NCI-H2227 treated with DMSO at 0.1 percent for 48 hours (cell line): ENCODE results near the gene REPIN1.

Experiments
- DNase-seq: peaks from one replicate; lab custom pipeline; 2025; lab: John Stamatoyannopoulos, UW

Gene REPIN1

GRCh38 chr7:150396426-150396825 lies 27.8 kb downstream of the REPIN1 start:
- DNase-seq: no peak

GRCh38 chr7:150396851-150397260 lies 28.2 kb downstream of the REPIN1 start:
- no peak for DNase-seq

DNA sequence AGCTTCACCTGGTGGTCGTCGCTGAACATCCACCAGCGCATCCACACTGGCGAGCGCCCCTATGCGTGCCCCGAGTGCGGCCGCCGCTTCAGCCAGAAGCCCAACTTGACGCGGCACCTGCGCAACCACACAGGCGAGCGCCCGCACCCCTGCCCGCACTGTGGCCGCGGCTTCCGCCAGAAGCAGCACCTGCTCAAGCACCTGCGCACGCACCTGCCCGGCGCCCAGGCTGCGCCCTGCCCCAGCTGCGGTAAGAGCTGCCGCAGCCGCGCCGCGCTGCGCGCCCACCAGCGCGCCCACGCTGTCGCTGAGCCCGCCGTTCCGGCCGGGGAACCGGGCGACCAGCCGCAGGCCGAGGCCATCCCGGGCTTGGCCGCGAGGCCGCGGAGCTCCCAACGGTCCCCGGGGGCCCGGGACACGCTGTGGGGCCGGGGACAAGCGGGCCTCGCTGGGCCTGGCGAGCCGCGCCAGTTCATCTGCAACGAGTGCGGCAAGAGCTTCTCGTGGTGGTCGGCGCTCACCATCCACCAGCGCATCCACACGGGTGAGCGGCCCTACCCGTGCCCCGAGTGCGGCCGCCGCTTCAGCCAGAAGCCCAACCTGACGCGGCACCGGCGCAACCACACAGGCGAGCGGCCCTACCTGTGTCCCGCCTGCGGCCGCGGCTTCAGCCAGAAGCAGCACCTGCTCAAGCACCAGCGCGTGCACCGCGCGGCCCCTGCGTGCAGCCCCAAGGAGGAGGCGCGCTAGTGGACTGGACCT lies 28.9 kb downstream of the REPIN1 start:
- no peak for DNase-seq

DNA sequence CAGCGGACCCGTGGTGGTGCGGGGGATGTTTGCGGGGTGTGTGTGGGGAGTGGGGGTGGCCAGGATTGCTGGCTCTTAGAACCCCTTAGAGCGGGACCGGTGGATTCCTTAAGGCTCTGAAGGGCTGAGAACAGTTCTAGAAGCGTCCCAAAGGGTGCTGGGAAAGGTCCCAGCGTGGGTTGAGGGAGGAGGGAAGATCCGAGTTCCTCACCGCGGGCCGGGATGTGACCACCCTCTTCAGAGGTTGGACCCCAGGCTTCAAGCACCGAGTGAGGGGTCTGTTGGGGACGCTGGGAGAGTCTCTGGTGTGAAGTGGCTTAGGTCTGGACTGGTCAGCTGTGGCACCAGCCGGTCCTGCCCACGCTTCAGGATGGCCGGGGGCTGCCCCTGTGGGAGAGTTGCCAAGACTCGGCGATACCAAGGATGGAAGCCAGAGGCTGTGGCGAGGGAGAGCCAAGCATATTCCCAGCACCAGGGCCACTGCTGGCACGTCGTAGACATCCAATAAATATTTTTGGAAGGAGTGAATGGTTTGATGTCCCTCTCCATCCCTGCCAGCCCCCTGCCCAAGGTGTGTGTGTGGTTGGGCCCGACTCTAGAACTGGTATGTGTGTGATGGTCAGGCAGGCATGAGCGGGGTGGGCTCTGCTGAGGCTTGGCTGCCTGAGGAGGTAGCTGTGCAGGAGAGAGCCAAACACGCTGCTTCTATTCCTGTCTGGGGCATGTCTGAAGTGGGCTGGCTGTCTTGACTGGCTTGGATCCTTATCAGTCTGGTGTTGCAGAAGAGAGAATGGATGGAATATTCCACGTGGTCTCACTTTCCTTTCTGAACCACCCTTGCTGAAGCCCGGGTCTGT lies 29.7 kb downstream of the REPIN1 start:
- no peak for DNase-seq

GRCh38 chr7:150398965-150399320 lies 30.3 kb downstream of the REPIN1 start:
- no peak for DNase-seq

DNA sequence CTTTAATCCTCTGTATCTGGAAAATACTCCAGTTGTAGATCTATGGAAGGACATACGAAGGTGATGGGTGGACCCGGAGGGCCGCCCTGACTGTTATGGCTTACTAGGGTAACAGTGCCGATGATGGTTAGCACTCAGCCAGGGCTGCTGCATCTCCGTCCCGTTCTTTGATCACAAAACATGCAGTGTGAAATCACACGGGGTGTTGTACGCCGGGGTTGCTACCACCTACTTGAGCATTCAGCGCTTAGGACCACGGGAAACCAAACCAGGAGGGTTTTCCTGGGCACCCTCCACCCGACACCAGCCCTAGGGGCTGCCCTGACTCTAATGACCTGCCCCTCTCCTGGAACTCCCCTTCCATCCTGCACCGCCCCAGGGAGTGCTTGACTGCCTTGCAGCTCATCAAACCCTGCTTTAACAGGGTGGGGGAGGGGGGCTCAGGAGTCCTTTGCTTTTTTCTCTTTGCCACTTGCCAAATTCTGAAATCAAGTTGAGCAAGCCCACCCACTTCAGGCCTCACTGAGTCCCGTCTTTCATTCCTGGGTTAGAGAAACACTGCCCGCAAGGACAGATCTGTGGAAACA lies 30.9 kb downstream of the REPIN1 start:
- DNase-seq: no peak

DNA sequence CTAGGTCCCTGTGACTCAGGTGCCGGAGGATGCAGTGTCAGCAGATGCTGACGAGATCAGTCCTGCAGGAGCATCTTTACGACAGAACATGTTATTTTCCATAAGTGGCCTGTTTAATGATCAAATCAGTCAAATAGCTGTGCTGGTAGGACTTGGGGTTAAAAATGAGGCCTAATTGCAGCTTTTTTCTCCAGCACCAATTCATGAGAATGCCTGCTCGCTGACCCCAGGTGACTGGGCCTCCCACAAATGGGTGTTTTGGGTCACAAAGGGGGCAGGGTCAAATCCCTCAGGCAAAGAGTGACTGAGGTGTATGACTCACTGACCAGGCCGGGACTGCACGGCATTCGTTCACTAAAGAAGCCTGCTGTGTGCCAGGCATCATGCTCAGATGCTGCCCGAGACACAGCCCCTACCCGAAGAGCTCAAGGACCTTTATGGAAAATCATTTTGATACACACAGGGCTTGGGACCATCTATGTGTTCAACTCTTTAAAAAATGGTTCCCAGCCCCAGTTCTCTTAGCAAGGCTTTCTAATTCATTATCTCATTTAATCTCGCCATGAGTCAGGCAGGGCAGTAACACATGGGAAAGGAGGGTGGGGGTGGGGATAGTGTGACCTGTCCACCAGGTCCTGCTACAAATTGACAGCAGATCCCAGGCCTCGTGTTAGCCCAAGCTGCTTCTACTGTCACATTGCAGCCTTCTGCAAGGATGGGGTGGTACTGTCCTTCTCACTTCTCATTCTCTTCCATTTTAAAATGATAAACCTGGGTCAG lies 31.6 kb downstream of the REPIN1 start:
- DNase-seq: peak; percentile 72

DNA sequence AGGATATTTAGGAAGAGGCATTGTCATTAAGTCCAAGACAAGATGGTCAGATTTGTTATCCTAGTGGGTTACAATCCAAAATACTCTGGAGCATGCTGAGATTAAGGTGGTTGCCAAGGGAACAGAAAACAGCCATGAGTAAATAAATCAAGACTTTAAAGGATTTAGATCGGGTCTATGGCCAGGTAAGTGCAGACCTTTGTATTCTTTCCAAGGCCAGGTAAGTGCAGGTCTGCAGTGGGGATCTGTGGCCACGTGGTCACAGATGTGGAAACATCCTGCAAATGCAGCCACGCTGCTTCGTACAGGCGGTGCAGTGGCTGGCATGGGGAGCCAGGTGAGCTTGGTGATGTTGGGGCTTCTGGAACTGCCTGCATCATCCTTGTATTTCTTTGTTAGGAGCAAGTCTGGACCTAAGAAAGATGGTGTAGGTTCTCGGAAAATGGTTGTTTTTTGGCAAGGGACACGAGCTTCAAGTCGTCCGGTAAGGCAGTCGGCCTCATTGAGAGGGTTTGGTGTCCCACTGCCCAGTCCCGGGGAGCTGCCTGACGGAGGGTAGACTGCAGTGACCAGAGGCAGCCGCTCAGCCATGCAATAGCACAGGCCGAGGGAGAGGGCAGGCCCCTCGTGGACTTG lies 32.3 kb downstream of the REPIN1 start:
- DNase-seq: no peak

- no peak for DNase-seq
Measured at GRCh38 chr7:150401424-150401790, 32.8 kb downstream of the REPIN1 start.

DNA sequence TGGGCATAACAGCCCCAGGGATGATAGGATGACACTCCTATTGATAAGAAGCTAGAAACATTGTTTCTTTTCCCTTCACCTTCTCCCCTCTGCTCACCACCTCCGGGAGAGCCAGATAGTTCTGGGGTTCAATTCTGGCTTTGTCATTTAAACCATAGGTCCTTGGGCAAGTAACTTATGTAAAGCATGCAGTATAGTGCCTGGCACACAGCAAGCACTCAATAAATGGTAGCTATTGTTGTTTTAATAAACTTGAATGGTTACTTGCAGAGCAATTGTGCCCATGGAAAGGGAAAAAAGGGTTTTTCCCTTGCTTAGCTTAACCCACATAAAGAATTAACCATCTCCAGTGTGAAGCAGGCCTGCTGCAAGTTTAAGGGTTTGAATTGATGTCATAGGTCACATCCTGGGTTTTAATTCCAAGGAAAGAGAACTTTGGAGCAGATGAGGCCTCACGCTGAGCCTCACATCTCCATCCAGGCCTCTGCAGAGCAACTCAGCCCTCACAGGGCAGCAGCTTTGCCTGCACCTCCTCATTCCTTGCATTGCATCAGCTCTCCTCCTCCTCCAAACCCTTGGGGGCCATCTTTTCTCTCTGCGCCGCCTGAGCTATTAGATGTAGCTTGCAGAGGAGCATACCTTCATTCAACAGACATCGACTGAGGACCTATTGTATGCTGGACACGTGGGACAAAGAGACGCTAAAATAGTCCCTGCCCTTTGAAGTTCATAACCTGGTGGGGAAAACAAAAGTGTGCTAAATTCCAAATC lies 33.4 kb downstream of the REPIN1 start:
- no peak for DNase-seq

GRCh38 chr7:150402671-150403321 lies 34.2 kb downstream of the REPIN1 start:
- DNase-seq: no peak

- no peak for DNase-seq
Measured at GRCh38 chr7:150403376-150404171, 35.0 kb downstream of the REPIN1 start.

DNA sequence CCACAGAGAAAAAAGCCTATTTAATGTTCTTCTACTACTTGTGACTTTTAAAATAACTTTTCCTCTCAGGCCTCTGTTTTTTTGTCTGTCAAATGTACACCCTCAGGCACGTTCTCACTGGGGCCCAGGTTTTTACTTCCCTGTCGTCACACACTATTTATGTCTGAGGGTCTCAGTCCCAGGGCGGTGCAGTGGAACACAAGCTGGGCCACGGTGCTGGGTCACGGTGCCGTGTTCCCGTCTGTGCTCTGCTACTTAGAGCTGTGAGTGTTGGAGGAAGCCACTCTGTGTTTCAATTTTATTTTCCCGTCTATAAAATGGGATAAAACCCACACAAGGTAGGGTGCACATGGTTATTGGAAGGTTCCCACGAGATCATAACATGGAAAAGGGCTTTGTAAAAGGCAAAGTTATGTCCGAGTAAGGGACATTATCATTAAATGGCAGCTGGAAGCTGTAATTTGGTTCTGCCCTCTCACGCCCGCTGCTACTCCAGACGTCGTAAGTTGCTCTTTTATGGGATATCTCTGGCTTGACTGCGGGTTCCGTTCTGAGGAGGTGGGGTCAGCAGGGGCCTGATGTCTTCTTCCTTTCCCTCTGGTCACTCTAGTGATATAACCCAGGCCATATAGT lies 35.7 kb downstream of the REPIN1 start:
- no peak for DNase-seq

GRCh38 chr7:150404805-150405583 lies 36.4 kb downstream of the REPIN1 start:
- DNase-seq: peak; percentile 78

- no peak for DNase-seq
Measured at GRCh38 chr7:150405584-150406311, 37.1 kb downstream of the REPIN1 start.

- no peak for DNase-seq
Measured at GRCh38 chr7:150406312-150406566, 37.6 kb downstream of the REPIN1 start.

DNA sequence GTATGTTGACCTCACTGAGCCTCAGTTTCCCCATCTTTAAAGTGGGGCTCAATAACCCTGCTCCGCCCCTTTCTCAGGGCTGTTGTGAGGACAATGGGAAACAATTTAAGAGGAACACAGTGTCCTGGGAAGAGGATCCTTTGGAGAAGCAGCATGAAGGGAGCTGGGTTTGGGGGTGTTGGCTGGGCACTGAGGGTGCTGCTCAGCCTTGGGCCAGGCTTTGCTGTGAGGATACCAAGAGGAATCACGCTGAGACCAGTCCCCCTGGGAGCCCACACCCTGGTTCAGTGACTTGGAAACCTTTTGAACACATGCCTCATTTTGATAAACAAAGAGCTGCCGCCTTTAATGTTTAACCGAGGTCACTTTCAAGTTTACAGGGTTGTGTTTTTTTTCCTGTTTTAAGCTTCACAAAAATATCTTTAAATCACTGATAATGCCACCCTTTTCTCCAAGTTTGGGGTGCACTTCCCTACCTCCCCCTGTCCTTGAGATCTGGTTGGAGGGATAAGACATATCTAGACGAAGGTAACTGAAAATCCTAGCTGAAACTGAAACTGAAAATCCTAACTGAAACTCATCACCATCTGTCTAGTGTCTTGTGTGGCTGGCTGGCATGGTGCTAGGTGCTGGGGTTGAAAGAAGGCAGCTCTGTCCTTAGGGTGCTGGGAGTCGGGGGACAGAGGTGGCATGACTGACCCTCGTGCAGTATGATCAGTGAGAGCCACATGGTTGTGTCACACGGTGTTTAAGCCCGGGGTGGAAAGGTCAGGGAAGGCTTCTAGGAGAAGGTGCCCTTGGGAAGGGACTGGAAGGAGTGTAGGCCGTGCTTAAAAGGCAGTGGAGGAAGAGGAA lies 38.2 kb downstream of the REPIN1 start:
- DNase-seq: no peak
